ENCODE measurements around the gene EFCAB8. TPM values are rescaled to one million over a fixed set of nuclear protein-coding genes. Genes with fewer than 3 reads are reported as not detected.

EFCAB8 gene
- total and polyA plus RNA-seq, 9 donors = 0.08 to 0.20 TPM; not detected in 7

DNA sequence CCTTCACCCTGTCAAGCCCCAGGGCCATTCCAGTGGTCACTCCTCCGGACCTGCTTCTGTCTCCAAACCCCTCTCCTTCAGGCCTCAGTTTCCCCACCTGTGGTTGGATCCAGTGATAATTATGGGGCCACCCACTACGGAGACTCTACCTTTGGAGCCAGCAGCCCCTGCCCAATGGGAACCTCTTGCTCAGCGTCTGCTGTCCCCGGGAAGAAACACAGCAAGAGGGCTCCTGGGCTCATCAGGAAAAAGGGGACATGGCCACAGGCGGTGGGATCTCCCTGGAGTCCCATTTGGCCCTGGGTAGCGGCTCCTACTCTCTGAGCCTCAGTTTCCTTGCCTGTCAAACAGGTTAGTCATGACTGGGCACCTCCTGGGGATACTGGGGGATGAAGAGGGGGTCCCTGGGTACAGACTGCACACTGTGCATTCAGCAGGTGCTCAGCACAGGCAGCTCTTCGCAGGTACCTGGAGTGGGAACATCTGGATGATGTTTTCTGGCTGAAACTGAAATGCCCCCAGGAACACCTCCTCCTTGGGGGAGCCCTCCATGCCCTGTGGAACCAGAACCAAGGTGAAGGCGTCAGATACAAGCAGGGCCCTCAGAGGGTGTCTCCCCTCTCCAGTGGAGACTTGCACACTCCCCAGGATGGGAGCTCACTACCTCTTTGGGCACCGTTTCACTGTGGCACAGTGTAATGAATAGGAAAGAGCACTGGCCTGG is 126.1 kb downstream of the EFCAB8 start:
- Histone ChIP-seq H3K27ac (no peak overlapping the region), H3K9me3 (no peaks in the 10 kb centered on the region), H3K4me3 (no peak overlapping the region), H3K36me3 (no peaks in the 10 kb centered on the region), H3K27me3 (no peaks in the 10 kb centered on the region), H3K4me1 (ENCODE audit: insufficient read depth) (no peaks in the 10 kb centered on the region)
- no peak for DNase-seq
- 79 to 82% (median 79%) methylated on average over 8 to 9 of the region's 9 CpGs for WGBS, 3 donors
- intact Hi-C loops (cut with DNase I) = no loop called here
- TF ChIP-seq EP300 (IDR thresholded peaks at IDR 0.05) = no peak
- TF ChIP-seq, protein P1, sequence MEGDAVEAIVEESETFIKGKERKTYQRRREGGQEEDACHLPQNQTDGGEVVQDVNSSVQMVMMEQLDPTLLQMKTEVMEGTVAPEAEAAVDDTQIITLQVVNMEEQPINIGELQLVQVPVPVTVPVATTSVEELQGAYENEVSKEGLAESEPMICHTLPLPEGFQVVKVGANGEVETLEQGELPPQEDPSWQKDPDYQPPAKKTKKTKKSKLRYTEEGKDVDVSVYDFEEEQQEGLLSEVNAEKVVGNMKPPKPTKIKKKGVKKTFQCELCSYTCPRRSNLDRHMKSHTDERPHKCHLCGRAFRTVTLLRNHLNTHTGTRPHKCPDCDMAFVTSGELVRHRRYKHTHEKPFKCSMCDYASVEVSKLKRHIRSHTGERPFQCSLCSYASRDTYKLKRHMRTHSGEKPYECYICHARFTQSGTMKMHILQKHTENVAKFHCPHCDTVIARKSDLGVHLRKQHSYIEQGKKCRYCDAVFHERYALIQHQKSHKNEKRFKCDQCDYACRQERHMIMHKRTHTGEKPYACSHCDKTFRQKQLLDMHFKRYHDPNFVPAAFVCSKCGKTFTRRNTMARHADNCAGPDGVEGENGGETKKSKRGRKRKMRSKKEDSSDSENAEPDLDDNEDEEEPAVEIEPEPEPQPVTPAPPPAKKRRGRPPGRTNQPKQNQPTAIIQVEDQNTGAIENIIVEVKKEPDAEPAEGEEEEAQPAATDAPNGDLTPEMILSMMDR (IDR thresholded peaks at IDR 0.05) = no peak
- no peak for TF ChIP-seq POLR2A (IDR thresholded peaks at IDR 0.05)

DNA sequence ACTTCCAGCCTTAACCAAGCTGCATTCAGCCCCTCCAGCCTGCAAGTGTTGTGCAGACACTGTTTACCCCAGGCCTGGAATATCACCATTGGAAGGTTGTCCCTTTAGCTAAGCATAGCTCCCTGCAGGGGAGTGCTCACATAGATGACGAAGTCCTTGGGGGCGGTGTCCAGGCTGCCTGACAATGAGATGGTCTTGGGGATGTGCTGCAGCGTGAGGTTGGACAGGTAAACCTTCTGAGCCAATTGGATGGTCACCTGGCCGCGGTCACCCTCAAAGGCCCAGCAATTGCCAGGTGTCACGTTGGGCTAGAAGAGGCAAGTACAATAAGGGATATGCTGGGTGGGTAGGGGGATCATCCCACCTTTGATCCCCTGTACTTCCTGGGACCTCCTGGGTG is 126.9 kb downstream of the EFCAB8 start:
- Histone ChIP-seq H3K4me1 (ENCODE audit: insufficient read depth) (no peaks in the 10 kb centered on the region), H3K4me3 (no peak overlapping the region), H3K36me3 (no peaks in the 10 kb centered on the region), H3K27ac (no peak overlapping the region), H3K27me3 (no peaks in the 10 kb centered on the region), H3K9me3 (no peaks in the 10 kb centered on the region)
- no peak for DNase-seq
- TF ChIP-seq EP300 (IDR thresholded peaks at IDR 0.05) (no peak), POLR2A (IDR thresholded peaks at IDR 0.05) (no peak)
- TF ChIP-seq, protein P1 (IDR thresholded peaks at IDR 0.05) = no peak
- intact Hi-C loops (cut with DNase I) = no loop called here
- 79 to 81% (median 80%) methylated on average over 6 of the region's 6 CpGs for WGBS, 3 donors

DNA sequence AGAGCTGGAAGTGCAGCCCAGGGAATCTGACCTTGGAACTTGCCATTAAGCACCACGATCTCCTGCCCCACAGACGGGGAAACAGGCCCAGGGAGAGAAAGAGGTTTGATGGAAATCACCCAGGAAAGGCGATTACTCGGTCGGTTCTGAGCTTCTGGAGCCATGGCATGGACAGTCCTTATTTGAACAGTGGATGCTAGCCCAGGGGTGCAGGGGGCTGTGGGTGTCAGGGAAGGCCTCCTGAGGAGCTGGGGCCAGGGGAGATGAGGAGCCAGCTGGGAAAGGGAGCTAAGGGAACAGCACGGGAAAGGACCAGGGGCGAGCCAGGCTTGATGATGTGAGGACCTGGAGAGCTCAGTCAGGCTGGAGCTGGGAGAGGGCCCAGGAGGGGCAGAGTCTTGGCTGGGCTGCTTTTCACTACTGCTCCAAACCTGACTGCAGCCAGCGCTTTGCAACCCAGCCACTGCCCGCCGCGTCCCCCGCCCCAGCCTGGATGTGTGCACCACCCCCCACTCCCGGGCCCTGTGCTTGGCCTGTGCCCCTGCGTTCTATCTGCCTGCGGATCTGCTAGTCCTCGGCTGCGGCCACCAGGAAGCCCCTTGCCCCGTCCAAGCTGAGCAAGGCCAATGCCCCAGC is 127.7 kb downstream of the EFCAB8 start:
- DNase-seq = no peak
- no peaks in the 10 kb centered on the region for H3K27me3 ChIP-seq
- no peaks in the 10 kb centered on the region for H3K4me1 ChIP-seq (ENCODE audit: insufficient read depth)
- TF ChIP-seq, protein P1 (IDR thresholded peaks at IDR 0.05) = no peak
- TF ChIP-seq POLR2A (IDR thresholded peaks at IDR 0.05) (no peak), EP300 (IDR thresholded peaks at IDR 0.05) (no peak)
- 62 to 73% (median 68%) methylated on average over 17 to 18 of the region's 18 CpGs for WGBS, 3 donors
- no peak overlapping the region for H3K4me3 ChIP-seq
- no peaks in the 10 kb centered on the region for H3K36me3 ChIP-seq
- H3K27ac ChIP-seq = no peak overlapping the region
- no peaks in the 10 kb centered on the region for H3K9me3 ChIP-seq
- intact Hi-C loops (cut with DNase I) = no loop called here

DNA sequence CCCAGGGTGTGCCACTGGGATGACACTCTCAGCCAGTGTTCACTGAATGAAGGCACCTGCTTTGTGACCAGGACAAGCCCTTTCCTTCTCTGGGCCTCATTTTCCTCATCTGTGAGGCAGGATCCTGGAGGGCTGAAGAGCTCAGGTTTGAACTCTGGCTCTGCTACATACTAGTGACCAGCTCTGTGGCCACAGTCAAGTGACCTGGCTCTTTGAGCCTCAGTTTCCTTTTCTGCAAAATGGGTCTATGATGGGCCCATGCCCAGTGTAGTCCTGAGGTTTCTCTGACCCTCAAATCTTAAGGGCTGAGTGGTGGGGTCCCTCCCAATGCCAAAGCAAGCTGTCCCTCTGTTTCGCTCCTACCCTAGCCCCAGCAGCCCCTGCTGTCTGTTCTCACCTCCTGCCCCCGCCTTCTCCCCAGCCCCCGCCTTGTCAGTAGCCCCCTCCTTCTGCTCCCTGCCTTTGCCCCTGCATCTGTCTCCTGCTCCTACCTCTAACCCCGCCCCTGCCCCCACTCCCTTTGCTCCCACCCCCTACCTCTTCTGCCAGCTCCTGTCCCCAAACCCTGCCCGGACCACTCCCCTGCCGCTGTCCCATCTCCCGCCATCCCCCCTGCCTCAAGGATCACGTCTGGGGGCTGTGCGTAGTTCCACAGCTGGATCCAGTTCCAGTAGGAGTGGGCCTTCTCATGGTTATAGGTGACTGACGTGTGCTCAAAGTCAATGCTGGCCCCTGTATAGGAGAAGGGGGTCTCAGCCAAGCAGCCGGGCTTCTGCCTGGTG is 128.5 kb downstream of the EFCAB8 start:
- Histone ChIP-seq H3K4me1 (ENCODE audit: insufficient read depth) (no peaks in the 10 kb centered on the region), H3K27me3 (no peaks in the 10 kb centered on the region), H3K36me3 (no peaks in the 10 kb centered on the region), H3K9me3 (no peaks in the 10 kb centered on the region), H3K27ac (no peak overlapping the region), H3K4me3 (no peak overlapping the region)
- intact Hi-C loops (cut with DNase I) = no loop called here
- 77 to 79% (median 77%) methylated on average over 9 to 11 of the region's 11 CpGs for WGBS, 3 donors
- DNase-seq = no peak
- TF ChIP-seq EP300 (IDR thresholded peaks at IDR 0.05) (no peak), POLR2A (IDR thresholded peaks at IDR 0.05) (no peak)
- TF ChIP-seq, protein P1 (IDR thresholded peaks at IDR 0.05) = no peak

Data from ovary (tissue), 9 donors.